ENCODE measurements around the gene RSAD2.

DNA sequence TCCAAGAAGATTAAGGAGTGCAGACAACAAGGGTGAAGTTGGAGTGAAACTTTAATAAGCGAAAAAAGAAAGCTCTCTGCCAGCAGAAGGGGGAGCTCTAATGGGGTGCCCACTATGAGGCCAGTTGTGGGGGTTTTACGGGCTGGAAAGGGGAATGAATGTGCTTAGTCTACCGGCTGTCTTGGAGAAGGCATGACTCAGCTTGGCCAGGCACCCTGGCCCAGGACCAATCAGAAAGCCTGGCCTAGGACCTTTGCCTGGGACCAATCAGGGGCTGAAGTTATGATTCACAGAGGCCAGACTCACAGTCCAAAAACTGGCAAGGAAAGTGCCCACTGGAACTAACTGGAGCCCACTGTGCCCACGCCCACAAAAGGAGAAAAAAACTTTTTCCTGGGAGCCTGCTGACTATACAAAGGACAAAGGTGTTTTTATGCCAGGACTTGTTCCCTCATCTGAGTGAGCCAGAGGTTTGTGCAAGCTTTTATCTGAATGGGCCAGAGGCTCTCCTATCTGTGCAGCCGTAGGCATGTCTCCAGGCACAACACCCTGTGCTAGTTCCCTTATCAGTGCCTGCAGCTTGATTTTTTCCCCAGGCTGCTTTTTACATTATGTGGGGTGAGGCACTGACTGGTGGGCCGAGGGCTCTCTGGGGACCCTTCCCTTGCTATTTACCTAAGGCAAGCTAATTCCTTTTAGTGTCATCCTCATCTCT is 30.5 kb upstream of the RSAD2 start:
- TF ChIP-seq, protein P1, sequence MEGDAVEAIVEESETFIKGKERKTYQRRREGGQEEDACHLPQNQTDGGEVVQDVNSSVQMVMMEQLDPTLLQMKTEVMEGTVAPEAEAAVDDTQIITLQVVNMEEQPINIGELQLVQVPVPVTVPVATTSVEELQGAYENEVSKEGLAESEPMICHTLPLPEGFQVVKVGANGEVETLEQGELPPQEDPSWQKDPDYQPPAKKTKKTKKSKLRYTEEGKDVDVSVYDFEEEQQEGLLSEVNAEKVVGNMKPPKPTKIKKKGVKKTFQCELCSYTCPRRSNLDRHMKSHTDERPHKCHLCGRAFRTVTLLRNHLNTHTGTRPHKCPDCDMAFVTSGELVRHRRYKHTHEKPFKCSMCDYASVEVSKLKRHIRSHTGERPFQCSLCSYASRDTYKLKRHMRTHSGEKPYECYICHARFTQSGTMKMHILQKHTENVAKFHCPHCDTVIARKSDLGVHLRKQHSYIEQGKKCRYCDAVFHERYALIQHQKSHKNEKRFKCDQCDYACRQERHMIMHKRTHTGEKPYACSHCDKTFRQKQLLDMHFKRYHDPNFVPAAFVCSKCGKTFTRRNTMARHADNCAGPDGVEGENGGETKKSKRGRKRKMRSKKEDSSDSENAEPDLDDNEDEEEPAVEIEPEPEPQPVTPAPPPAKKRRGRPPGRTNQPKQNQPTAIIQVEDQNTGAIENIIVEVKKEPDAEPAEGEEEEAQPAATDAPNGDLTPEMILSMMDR (IDR thresholded peaks at IDR 0.05; ENCODE audit: low read depth, low read length): no peak
- no peak for TF ChIP-seq POLR2A (IDR thresholded peaks at IDR 0.05; ENCODE audit: extremely low read depth, insufficient read length)
- TF ChIP-seq, protein P2, sequence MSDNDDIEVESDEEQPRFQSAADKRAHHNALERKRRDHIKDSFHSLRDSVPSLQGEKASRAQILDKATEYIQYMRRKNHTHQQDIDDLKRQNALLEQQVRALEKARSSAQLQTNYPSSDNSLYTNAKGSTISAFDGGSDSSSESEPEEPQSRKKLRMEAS (IDR thresholded peaks at IDR 0.05; ENCODE audit: low read depth, low read length): no peak
- no peak for TF ChIP-seq MYC (IDR thresholded peaks at IDR 0.05; ENCODE audit: low read depth, low read length)

Data from NB4 (cell line).